GM21390 (cell line): ENCODE measurements around the gene PACS2.
"Not testable (repeated sequence)": the region's sequence is repeated elsewhere in the genome, so short reads cannot be mapped to it uniquely, and the experiment has no call there.

Experiments
- ATAC-seq: cut with Tn5 transposase; IDR thresholded peaks from one replicate; pipeline ENCODE4 v1.9.1; 2021; ENCODE audit not compliant: unreplicated experiment

The PACS2 gene

GRCh38 chr14:105330491-105330895, 15.9 kb downstream of the PACS2 start:
- no peak for ATAC-seq

- no peak for ATAC-seq
Observed at GRCh38 chr14:105331575-105332349, 17.2 kb downstream of the PACS2 start.

- ATAC-seq: no peak
Observed at GRCh38 chr14:105332350-105332874, 17.9 kb downstream of the PACS2 start.

- ATAC-seq: no peak
Observed at GRCh38 chr14:105333020-105333490, 18.5 kb downstream of the PACS2 start.

- ATAC-seq: no peak
Observed at GRCh38 chr14:105333613-105334364, 19.2 kb downstream of the PACS2 start.

- ATAC-seq: no peak
Observed at GRCh38 chr14:105334383-105335230, 20.1 kb downstream of the PACS2 start.

- ATAC-seq: not testable (repeated sequence)
Observed at GRCh38 chr14:105335231-105335542, 20.6 kb downstream of the PACS2 start.

GRCh38 chr14:105335735-105336476, 21.4 kb downstream of the PACS2 start:
- no peak for ATAC-seq

GRCh38 chr14:105336477-105337287, 22.1 kb downstream of the PACS2 start:
- ATAC-seq: no peak

GRCh38 chr14:105337433-105337832, 22.9 kb downstream of the PACS2 start:
- no peak for ATAC-seq

- no peak for ATAC-seq
Observed at GRCh38 chr14:105337966-105338741, 23.6 kb downstream of the PACS2 start.

GRCh38 chr14:105340821-105341733, 26.5 kb downstream of the PACS2 start:
- no peak for ATAC-seq

- ATAC-seq: no peak
Observed at GRCh38 chr14:105343194-105343593, 28.6 kb downstream of the PACS2 start.

GRCh38 chr14:105346200-105346533, 31.6 kb downstream of the PACS2 start:
- ATAC-seq: no peak

- ATAC-seq: no peak
Observed at GRCh38 chr14:105346876-105347586, 32.5 kb downstream of the PACS2 start.

GRCh38 chr14:105347587-105347968, 33.0 kb downstream of the PACS2 start:
- no peak for ATAC-seq

GRCh38 chr14:105348169-105348944, 33.8 kb downstream of the PACS2 start:
- no peak for ATAC-seq
